Measurements from ENCODE around the gene JAKMIP1.

Gene JAKMIP1

DNA sequence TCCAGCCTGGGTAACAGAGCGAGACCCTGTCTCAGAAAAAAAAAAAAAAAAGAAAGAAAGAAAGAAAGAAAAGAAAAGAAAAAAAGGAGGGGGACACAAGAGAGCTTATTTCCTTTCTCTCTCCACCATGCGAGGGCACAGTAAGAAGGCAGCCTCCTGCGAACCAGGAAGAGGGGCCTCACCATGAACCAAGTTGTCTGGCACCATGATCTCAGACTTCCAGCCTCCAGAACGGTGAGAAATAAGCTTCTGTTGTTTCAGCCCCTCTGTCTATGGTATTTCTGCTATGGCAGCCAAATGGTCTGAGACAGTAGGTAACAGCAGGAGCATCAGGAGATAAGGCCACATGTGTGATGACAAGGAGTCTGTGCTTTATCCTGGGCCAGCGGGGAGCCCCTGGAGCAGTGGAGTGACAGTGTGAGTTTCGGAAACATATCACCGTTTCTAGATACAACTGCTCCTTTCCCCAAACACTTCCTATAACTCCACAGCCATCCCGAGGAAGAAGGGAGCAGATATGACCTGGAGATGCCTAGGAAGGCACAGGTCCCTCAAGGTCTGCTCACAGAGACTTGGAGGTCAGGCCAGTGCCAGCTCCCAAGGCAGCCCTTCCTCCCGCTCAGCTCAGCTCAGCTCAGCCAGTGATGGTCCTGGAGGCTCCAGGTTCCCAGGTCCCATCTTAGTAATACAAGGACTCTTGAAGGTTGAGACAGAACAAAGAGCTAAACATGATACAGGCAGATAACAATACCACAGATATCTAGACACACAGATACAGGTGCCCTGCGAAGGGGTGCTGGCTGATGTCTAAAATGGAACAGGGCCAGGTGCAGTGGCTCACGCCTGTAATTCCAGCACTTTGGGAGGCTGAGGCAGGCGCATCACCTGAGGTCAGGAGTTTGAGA is 17.7 kb downstream of the JAKMIP1 start:
- no peak for DNase-seq (ENCODE audit: low spot score)
- no peak for FAIRE-seq

- DNase-seq (ENCODE audit: low spot score), result no peak
- FAIRE-seq, result no peak
Observed at GRCh38 chr4:6180841-6181631, 19.3 kb downstream of the JAKMIP1 start.

DNA sequence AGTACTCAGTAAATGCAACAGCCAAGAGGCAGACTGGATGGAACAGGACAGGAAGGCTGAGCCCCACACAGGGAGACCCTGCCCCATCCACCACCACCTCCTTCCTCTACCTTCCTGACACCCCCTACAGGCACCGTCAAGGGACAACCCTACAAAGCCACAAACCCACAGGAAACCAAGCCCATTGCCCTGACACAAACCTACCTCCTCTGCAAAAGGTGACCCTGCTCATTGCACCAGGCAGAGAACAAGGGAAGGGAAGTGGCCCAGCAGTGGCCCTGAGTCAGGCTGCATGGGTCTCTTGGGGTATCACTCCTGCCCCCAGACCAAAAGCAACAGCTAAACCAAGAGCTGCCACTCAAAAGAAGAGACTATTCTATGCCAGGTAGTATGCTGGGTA is 21.0 kb downstream of the JAKMIP1 start:
- FAIRE-seq (no peak), DNase-seq (ENCODE audit: low spot score) (no peak)

DNA sequence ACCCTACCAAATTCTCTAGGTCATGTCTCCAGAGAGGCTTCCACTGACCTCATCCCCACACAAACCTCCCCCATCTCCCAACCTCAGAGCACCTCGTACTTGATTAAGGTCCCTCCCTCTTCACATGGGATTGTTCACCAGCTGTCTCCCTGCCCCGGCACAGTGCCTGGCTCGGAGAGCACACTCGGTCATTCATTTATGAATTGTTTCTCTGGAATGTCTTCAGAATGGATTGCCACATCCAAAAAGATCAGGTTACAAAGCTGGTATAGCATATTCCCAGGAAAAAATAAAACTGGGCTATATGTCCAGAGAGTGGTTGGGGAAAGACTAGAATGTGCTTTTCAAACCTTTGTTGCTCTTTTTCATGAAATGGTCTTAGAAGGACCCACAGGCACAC is 21.6 kb downstream of the JAKMIP1 start:
- DNase-seq (ENCODE audit: low spot score) (no peak), FAIRE-seq (no peak)

DNA sequence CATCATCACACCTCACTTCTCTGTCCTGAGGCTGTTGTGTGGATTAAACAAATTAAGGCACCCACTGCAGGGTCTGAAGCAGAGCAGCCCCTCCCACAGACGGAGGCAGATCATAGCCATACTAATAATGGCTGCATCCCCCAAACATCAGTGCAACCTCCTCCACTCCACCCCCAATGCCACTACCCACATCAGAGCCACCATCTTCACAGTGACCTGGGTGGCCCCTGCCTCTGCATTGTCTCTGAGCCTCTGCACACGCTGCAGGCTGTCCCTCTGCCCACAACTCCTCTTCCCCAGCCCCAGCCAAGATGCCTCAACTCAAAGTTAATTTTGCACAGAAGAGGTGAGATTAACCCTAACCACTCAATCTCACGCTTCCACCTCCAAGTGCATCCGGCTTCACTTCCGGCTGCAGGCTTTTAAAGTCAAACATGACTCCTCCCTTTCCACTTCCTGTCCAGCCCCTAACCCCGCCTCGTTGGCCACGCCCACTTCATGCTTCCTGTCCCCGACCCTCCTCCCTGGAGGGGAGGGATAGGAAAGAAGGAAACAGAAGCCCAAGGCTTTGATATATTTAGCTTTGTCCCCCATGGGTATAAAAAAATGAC is 22.7 kb downstream of the JAKMIP1 start:
- FAIRE-seq (no peak), DNase-seq (ENCODE audit: low spot score) (no peak)

DNA sequence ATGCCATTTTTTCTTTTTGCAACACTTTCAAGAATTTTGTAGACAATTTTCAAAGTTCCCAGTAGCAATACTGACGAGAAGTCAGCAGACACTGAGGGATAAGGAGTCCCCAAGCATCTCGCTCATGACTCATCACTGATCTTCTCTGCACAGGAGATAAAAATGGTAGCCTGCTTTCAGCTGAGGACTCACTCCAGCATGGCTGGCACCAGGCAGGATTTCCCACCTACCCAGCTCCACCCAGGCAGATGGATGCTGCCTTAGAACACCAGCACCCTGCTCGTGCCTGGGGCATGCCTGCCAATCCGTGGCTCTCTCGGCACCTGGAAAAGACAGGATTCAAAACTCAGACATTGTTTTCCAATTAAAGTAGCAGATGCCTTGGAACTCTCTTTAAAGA is 24.9 kb downstream of the JAKMIP1 start:
- DNase-seq (ENCODE audit: low spot score) (no peak), FAIRE-seq (no peak)

DNA sequence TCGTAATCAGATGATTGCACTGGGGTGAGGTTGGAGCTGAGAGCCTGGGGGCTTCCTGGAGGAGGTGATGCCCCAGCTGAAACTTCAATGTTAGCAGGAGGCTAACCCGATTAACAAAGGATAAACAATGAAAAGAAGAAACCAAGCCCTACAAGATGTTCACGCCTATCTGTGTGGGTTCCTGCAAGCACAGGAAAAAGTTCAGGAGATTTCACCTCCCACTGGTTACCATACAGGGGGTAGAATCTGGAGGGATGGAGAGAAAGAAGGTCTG is 27.5 kb downstream of the JAKMIP1 start:
- DNase-seq (ENCODE audit: low spot score), result no peak
- FAIRE-seq, result no peak

DNA sequence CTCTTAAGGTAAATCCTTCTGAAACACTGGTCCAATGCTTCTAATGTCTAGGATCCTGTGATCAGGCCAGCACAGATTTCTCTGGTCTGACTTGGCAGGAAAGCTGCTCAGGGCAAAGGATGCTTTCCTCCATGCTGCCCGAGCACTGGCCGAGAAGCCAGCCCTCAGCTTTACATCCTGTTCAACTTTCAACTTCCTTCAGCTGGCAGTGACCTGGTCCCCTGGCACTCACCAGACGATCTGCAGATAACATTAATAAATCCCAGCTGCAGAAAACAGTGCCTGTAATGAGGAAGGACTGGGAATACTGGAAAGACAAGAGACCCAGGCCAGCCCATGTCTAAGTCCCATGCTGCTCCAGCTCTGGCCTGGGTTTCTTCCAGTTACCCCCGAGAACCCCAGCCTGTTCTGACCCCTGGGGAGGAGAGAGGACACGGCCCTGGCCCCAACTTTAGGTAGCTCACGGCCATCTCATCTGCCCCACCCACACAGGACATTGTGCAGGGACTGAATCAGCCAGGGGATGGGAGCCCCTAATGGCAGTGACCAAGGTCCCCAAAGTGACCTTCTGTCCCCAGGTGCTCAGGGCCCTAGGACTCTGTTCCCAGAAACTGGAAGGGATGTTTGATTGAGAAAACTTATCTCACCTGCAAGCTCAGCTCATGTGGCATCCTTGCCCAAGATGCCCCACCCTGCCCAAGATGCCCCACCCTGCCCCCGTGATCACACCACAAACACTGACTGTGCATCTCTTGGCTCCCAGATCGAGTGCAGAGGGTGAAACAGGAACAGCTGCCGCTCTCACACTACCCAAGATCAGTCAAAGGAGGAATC is 28.0 kb downstream of the JAKMIP1 start:
- DNase-seq (ENCODE audit: low spot score), result no peak
- FAIRE-seq, result no peak

DNA sequence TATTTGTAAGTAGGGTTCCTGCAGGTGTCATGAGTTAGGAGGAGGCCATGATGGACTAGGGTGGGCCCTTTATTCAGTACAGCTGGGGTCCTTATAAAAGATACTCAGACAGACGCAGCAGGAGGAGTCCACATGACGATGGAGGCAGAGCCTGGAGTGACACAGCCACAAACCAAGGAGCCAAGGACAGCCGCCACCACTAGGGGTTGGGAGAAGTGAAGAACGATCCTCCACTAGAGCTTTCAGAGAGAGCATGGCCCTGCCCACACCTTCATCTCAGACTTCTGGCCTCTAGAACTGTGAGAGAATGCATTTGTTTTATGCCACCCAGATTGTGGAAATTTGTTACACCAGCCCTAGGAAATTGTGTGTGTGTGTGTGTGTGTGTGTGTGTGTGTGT is 31.1 kb downstream of the JAKMIP1 start:
- no peak for DNase-seq (ENCODE audit: low spot score)
- no peak for FAIRE-seq

DNA sequence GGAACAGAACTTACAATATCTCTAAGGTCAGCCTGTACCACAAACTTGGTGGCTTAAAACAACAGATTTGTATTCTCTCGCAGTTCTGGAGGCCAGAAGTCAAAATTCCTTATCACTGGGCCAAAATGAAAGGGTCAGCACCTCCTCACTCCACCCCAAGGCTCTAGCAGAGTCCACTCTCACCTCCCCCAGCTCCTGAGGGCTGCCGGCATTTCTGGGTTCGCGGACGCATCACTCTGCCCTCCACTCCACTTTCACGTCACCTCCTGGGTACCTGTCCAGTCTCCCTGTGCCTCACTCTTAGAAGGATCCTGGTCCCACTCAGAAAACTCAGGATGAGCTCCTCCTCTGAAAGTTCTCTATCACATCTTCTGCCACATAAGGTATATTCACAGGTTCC is 34.6 kb downstream of the JAKMIP1 start:
- DNase-seq (ENCODE audit: low spot score) (no peak), FAIRE-seq (no peak)

- FAIRE-seq (no peak), DNase-seq (ENCODE audit: low spot score) (no peak)
Observed at GRCh38 chr4:6162885-6163284, 37.5 kb downstream of the JAKMIP1 start.

DNA sequence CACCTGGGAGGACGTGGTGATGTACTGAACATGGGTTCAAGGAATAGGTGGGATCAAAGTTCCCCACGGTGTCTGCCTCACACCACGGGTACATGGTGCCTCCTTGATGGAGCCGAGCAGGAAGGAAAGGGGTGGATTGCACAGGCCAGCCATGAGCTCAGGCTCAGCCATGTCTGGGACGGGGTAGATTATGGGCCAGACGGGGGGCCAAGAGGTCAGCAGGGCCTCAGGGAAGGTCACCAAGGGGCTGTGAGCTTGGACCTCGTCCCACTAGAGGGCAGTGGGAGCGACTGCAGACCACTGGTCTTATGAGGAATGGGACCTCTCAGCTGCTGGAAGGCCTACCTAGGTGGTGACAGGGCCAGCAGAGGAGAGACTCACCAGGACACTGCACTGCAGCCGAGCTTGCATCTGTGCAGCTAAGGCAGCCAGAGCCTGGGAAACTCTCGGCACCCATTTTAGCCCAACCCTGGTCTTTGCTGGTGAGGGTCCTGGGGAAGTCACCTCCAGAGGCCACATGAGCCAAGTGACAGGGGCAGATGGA is 38.4 kb downstream of the JAKMIP1 start:
- DNase-seq (ENCODE audit: low spot score) (no peak), FAIRE-seq (no peak)

DNA sequence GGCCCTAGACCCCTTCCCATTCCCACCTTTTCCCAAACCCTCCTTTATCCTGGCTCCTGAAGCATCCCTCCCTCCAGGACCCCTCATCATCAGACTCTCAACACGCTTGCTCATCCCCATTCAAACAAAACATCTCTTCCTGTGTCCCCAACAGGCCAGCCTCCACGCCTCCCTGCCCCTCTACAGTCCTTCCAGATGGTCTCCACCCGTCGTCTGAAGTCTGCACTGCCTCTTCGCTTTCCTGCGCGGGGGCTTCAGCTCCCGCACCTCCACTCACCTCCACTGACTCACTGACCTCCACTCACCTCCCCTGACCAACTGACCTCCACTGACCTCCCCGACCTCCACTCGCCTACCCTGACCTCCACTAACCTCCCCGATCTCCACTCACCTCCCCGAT is 39.8 kb downstream of the JAKMIP1 start:
- DNase-seq (ENCODE audit: low spot score), result no peak
- FAIRE-seq, result no peak

GRCh38 chr4:6157926-6158325 is 42.4 kb downstream of the JAKMIP1 start:
- DNase-seq (ENCODE audit: low spot score), result no peak
- no peak for FAIRE-seq

- DNase-seq (ENCODE audit: low spot score) (no peak), FAIRE-seq (no peak)
Observed at GRCh38 chr4:6155996-6156750, 44.2 kb downstream of the JAKMIP1 start.

DNA sequence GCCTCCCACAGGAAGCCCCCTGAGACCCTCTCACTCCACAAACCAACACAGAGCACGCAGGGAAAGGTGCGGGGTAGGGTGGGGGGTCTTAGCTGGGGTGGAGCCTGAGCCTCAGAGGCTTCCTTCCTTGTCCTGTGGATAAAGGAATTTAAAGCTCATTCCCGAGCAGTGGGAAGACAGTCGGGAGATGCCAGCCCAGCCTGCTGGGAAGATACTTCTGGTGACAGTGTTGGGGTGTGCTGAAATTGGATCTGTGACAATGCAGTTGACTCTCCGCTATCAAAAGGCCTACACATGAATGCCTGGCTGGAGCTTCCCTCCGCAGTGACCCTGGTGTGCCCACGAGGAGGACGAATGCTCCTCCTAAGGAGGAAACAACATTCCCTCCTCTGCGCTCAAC is 45.5 kb downstream of the JAKMIP1 start:
- FAIRE-seq, result no peak
- no peak for DNase-seq (ENCODE audit: low spot score)

- FAIRE-seq (no peak), DNase-seq (ENCODE audit: low spot score) (no peak)
Observed at GRCh38 chr4:6153874-6154273, 46.5 kb downstream of the JAKMIP1 start.

DNA sequence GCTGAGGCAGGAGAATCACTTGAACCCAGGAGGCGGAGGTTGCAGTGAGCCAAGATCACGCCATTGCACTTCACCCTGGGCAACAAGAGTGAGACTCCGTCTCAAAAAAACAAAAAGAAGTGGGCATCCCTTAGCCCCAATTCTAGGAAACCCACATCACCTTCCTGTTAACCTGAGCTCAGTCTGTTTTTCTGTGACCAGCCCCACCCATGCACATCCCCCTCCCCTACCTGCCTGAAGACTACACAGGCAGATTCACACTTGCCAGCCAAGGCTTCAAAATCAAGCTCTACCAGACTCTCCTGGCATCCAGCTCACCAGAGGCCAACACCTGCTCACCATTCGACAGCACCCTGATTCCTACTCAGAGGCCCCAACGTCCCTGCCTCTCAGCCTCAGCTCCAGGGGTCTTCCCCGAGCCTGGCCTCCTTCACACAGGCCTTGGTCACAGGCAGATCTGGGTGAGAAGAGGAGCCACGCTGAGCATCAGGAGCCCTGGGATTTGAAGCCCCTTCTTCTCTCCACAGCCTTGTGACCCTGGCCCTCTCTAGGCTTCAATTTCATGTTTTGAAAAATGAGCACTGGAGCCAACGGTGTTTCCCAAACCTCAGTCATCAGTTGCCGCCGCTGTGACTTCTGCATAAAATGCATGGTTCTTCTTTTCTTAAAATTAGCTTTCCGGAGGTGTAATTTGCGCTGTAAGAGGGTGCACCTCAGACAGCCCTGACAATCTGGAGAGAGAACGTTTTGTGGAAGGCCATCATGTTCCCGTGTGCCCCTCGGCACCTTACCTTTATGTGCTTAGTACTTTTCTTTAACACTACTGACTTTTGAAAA is 47.3 kb downstream of the JAKMIP1 start:
- FAIRE-seq (no peak), DNase-seq (ENCODE audit: low spot score) (no peak)

- no peak for DNase-seq (ENCODE audit: low spot score)
- FAIRE-seq, result no peak
Observed at GRCh38 chr4:6150046-6150735, 50.2 kb downstream of the JAKMIP1 start.
